HG02884 (cell line): ENCODE data around the gene LRRC37A.
"Not testable (repeated sequence)": the region's sequence is repeated elsewhere in the genome, so short reads cannot be mapped to it uniquely, and the experiment has no call there.

Experiments
- ATAC-seq: cut with Tn5 transposase; IDR thresholded peaks from one replicate; pipeline ENCODE4 v1.9.1; 2021; ENCODE audit warnings: mild to moderate bottlenecking, moderate library complexity; ENCODE audit not compliant: unreplicated experiment

Gene LRRC37A

DNA sequence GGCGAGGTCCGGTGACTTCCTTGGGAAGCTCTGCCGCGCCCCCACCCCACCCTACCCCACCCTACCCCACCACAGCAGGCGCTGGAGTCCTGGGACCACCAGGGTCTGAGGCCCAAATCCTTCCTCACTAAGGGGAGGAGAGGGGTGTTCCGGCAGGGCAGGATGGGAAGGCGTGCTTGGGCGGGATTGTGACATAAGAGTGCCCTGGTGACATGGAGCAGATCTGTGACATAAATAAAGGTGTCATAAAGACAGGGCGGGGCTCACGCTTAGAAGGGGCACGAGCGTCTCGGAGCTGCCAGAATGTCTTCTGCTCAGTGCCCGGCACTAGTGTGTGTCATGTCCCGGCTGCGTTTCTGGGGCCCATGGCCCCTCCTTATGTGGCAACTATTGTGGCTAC is at the start of gene LRRC37A:
LRRC37A (plus strand) TSS at position 301 of the 400 bp plus-strand sequence; CDS start at position 304, 3 bp downstream.
- not testable (repeated sequence) for ATAC-seq

DNA sequence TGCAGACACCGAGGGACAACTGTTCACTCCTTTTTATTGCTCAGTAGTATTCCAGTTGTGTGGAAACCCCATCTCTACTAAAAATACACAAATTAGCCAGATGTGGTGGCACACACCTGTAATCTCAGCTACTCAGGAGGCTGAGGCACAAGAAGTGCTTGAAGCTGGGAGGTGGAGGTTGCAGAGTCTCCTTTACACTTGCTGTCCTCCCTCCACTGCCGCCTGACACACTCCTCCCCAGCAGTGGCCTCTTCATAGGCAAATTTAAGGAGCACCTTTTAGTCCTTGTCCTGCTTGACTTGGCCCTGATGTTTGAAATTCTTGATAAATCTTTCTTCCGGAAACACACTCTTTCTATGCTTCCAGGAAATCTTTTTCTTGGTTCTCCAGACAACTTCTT is 45.8 kb upstream of the LRRC37A start:
- ATAC-seq = not testable (repeated sequence)

DNA sequence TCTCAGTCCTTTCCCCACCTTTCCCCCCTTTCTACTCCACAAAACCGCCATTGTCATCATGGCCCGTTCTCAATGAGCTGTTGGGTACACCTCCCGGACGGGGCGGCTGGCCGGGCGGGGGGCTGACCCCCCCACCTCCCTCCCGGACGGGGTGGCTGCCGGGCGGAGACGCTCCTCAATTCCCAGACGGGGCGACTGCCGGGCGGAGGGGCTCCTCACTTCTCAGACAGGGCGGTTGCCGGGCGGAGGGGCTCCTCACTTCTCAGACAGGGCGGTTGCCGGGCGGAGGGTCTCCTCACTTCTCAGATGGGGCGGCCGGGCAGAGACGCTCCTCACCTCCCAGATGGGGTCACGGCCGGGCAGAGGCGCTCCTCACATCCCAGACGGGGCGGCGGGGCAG is 42.1 kb upstream of the LRRC37A start:
- ATAC-seq = not testable (repeated sequence)

DNA sequence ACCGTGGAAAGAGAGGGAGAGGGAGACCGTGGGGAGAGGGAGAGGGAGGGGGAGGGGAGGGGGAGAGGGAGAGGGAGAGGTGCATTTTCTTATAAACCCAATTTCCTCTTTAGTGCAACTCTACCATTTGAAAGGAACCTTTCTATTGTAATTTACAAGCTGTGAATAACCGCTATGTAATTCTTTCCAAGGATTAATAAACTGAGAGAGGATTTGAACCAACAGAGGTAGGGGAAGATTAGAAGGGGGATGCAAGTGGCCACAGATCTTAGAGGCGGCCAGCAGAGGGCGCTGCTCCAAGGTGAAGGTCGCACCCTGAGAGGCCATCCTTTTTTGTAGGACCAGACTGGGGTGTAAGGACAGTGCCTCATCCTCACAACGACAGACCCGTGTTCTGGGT is 41.2 kb upstream of the LRRC37A start:
- not testable (repeated sequence) for ATAC-seq

DNA sequence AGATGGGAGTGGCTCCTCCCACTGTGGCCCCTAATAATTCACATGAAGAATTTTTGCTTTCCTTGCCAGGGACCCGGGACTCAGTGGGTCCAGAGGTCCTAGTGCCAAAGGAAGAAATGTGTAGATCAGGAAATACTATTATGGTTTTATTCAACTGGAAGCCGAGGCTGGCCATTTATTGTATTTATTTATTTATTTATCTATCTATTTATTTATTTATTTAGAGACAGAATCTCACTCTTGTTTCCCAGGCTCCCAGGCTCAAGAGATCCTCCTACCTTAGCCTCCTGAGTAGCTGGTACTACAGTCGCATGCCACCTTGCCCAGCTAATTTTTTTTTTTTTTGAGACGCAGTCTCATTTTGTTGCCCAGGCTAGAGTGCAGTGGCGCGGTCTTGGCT is 40.7 kb upstream of the LRRC37A start:
- not testable (repeated sequence) for ATAC-seq

DNA sequence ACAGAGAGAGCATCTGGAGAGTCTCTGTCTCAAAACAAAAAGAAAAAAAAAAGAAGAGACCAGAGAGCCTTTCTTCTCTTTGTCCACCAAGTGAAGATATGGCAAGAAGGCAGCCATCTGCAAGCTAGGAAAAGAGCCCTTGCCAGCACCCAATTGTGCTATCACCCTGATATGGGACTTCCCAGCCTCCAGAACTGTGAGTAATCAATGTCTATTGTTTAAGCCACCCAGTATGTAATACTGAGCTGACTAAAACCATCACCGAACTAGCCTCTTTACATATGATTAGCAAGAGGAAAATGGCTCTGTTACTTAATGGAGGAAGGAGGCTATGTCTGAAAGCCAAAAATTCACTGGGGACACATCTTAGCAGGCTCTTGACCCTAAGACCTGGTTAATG is 38.6 kb upstream of the LRRC37A start:
- not testable (repeated sequence) for ATAC-seq

DNA sequence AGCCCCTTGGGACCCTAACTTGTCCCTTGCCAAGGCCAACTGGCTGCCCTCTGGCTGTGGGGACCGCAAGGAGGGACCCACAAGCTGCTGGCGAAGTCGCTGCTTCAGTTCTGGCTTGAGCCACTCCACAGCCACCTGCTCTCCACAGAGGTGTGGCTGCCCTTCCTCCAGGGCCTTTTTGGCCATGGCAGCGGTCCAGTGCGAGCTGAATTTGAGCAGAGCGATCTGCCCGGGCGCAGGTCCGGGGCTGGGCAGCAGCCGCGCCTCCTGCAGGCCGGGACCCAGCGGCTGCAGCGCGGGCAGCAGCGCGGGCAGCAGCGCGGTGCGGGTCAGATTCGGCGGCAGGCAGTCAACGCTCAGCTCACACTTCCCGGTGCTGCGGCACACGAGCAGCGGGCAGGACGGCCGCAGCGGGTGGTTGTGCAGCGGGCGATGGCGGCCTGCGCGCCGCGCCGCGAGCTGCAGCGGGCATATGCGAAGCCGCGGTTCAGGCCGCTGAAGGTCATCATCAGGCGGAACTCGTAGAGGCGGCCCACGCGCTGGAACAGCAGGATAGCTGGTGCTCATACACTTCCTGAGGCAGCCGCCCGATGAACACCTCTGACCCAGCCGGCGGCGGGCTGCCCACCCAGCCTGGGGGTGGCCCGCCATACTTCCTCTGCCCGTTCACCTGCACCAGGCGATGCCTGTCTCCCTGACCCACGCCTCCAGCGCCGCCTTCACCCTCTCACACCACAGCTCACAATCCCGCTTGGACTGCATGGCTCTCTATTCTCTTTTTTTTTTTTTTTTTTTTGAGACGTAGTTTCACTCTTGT is 34.9 kb upstream of the LRRC37A start:
- not testable (repeated sequence) for ATAC-seq

DNA sequence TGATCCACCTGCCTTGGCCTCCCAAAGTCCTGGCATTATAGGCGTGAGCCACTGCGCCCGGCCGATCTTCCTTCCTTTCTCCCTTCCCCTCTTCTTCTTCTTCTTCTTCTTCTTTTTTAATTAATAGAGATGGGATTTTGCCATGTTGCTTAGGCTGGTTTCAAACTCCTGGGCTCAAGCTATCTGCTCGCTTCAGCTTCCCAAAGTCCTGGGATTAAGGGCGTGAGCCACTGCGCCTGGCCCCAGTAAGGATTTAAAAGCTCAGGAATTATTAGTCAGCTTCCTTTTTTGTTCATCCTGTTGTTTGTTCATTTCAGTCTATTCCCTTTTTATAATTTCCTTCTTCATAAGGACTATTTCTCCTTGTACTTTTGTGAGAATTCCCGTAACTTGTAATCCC is 32.7 kb upstream of the LRRC37A start:
- no peak for ATAC-seq

DNA sequence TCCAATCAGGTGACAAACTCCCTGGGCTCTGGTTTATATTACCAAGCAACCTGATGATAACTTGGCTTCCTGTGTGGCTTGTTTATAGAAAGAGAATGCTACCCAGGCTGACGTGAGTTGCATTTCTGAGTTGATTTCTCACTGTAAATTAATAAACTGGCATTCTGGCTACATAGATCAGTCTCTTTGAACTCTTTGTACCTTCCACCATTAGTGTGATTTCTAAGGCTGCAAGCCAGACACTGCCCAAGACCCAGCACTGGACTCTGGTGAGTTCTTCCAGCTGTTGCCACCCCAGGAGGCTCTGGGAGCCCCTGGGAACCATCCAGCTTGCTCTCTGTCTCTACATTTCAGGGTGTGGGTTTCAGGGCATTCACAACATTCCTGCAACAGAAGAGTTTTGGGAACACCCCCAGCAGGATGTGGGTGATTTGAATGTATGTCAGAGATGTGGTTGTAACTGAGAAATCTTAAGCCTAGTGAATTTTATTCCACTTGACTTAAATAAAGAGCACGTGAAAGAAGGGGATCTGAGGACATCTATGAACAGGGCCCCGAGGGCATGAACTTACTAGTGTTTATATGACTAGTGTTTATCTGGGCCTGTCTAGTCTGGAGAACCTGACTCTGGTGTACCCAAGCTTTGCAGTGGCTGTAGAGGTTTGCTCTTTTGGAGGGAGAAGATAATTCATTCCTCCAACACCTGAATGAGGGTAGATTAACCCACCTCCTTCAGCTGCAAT is 30.3 kb upstream of the LRRC37A start:
- ATAC-seq = no peak

DNA sequence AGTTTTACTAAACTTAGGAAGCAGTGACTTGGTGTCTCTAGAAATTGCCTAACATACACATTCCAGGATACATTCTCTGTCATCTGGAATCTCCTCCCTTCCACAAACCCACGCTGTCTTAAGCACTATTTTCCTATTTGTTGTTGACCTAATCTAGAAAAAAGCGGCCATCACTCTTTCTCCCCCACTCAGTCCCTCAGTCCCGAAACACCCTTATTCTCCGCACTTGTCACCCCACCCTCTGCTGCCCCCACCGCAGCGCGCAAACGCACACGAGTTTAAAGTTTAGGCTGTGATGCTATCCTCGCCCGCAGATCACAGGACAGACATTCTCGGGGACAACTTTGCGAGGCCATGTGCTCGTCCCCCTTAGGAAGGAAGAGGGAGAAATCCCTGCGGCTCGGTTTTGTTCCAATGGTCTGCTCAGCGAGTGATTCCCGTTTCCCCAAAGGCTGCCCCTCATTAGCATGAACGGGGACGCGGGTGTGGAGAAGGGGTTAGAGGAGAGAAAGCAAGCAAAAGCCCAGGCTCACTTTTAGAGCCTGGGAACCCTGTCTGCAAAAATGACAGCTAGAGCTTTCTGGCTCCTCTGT is 28.8 kb upstream of the LRRC37A start:
- ATAC-seq = not testable (repeated sequence)

DNA sequence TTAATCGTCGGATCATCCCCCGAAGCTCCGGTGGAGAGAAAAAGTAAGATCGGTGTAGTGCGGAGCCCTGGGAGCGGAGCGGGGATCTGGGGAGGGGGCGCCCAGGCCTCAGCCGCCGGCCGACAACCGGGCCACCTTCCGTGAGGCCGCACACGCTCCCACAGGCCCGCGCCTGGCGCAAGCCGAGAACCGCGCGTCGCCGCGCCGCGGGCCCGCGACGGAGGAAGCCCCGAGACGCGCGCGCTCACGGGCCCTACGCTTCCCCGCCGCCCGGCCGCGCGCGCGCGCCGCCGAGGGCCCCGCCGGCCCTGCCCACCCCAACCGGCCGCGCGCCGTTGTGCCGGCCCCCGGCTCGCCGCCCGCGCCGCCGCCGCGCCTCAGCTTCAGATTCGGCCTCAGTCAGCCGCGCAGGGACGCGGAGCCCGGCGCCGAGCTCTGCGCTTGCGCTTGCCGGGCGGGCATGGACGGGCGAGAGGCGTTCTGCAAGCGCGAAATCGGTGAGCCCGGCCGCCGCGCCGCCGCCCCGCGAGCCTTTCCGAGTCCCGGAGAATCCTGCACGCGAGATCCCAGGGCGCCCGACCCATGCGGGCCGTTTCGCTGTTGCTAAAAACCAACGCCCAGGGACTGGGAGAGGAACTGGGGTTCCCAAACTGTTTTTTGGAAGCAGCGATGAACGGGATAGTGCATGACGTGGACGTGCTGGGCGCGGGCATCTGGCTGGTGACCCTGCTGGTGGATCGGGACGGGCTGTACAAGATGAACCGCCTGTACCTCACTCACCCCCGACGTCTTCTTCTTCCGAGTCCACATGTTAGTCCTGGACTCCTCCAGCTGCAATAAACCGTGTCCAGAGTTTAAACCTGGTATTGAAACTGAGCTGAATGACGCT is 28.0 kb upstream of the LRRC37A start:
- peak; percentile 76 for ATAC-seq

DNA sequence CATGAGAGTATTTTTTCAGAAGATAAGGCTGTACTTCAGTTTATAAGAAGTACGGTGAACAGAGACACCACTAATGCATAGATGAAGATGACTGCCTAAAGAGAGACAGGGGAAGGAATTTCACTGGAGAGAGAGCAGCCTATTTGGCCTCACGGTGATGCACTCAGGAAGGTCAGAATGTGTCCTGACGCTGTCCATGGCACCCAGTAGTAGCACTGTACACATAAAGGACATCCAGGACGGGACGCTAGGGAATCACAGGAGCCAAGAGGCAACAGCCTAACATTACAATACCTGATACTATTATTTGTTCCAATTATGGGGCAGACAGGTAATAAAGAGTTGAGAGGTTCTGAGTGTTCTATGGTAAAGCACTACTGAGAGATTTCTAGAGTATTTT is 24.9 kb upstream of the LRRC37A start:
- no peak for ATAC-seq

DNA sequence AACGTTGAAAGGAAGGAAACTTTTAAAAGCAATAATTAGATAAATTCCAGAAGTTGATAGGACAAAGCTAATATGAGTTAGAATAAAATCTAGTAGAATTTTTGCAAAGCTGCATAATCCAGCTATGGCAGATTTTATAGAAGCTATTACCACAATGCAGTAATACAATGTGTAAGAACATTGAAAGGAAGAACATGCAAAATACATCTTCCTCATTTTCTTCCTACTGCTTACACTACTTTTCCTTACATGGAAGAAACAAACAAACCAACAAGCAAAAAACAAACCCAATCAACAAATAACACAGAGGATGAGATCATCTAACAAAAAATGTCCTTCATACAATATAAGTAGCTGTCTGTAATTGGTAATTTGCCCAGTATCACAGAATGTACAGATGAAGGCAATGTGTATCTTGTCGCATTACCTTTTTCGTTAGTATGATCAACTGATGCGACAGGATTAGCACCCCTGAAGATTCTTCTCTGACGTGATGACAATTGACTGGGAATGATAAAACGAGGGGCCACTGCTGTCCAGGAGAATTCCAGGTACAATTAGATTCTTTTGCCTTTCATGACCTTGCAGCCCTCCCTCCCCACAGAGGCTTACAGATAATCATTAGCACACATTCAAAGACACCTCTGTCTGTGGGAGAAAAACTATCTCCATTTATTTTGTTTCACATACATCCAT is 21.2 kb upstream of the LRRC37A start:
- no peak for ATAC-seq

DNA sequence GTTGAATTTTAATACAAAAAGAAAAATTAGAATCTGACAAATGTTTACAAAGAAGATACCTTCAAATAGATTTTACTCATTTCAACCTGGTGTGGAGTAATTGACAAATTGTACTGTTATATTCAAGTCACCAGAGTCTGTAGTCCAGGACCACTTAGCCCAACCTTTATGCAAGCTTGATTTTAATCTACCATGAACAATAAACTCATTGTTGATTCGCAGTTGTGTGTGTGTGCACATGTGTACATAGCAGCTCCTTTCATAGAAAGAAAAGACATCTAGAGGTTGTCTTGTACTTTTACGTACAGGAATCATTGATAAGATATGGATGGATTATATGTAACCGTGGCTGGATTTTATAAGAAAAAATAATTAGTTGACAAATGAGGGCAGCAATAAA is 20.7 kb upstream of the LRRC37A start:
- ATAC-seq = no peak

DNA sequence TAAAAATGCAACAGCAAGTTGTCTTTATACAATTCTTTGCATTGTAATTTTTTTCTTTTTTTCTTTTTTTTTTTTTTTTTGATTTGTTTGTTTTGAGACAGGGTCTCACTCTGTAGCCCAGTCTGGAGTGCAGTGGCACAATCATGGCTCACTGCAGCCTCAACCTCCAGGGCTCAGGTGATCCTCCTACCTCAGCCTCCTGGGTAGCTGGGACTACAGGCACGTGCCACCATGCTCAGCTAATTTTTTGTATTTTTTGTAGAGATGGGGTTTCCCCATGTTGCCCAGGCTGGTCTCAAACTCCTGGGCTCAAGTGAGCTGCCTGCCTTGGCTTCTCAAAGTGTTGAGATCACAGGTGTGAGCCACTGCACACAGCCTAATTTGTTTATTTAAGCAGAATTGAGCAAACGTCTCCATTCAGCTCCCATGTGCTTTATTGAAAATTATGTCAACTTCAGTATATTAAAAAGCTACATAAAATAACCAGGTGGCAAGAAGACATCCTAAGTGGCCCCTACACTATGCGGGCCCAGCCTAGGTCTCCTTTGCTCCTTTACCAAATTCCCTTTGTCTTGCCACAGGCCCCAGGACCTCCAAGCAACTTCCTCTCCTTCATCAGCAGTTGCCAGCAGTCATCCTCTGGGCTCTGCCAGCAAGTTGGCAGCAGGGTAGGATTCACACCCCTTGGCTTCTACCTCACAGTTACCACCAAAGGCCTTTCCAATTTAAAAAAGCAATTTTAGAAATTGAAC is 18.0 kb upstream of the LRRC37A start:
- ATAC-seq = not testable (repeated sequence)

DNA sequence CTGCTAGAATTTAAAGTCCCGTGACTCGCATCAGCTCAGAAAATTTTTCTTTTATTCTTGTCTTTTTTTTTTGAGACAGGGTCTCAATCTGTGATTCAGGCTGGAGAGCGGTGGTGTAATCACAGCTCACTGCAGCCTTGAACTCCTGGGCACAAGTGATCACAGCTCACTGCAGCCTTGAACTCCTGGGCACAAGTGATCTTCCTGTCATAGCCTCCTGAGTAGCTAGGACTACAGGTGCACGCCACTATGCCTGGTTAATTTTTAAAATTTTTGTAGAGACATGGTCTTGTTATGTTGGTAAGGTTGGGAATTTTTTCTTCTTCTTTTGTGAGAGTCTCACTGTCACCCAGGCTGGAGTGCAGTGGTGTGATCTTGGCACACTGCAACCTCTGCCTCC is 13.6 kb upstream of the LRRC37A start:
- ATAC-seq = not testable (repeated sequence)

DNA sequence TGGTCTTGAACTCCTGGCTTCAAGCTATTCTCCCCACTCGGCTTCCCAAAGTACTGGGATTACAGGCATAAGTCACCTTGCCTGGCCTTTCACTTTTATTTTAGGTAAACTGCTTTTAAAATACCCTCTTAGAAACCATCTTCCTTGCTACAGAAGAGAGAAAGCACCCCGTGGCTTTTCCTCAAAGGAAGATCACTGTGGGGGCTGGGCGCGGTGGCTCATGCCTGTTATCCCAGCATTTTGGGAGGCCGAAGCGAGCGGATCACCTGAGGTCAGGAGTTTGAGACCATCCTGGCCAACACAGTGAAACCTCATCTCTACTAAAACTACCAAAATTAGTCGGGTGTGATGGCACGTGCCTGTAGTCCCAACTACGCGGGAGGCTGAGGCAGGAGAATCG is 12.3 kb upstream of the LRRC37A start:
- not testable (repeated sequence) for ATAC-seq

DNA sequence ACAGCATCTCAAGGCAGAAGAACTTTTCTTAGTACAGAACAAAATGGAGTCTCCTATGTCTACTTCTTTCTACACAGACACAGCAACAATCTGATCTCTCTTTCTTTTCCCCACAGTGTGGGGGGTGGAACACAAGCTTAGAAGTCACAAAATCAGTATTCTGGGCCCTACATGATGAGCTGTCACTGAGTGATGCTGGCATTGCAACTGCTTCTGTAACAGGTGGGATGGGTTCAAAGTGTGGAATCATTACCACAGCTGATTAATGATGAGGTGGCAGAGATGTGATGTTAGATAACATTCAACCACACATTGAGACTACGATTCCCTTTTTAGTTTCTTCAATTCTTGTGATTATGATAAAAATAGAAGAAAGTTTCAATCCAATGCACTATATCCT is 10.5 kb upstream of the LRRC37A start:
- ATAC-seq = not testable (repeated sequence)

DNA sequence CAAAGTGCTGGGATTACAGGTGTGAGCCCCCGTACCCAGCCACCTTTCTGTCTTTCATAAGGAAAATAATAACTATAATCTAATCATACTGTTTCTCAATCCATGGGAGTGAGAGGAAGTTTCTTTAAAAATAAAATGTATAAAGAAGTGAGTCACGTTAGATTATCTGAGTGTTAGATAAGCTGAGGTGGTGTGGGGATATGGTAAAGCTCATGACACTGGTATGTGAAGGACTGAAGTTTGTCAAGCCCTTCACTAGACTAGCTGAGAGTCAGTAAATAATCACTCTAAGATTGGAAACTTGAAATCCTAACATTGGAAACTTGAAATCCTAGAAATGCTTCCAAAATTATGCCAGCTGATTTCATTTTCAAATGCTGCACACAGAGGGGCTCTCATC is 9.4 kb upstream of the LRRC37A start:
- ATAC-seq = not testable (repeated sequence)
